B cell (primary cell): ENCODE results near the gene RFX2. TPM values are rescaled to one million over a fixed set of nuclear protein-coding genes. Genes with fewer than 3 reads are reported as not detected.

Source experiments
- ATAC-seq: fragments of 200-7000 bp; cut with Tn5 transposase; one replicate; pipeline ENCODE4 v1.10.0; 2021; ENCODE audit warnings: low read depth, mild to moderate bottlenecking, moderate number of reproducible peaks, moderate library complexity
- CTCF ChIA-PET: fragments of 350-600 bp; sonication (Branson Sonifier 250); formaldehyde crosslinking; loops from one replicate; lab custom pipeline; 2021; ENCODE audit warnings: antibody characterized with exemption, inconsistent platforms; lab: Charles Lee
- POLR2A ChIA-PET: fragments of 350-600 bp; sonication (Branson Sonifier 250); formaldehyde crosslinking; loops from one replicate; lab custom pipeline; 2021; ENCODE audit warnings: antibody characterized with exemption; lab: Charles Lee
- DNase-seq: peaks from one replicate; pipeline ENCODE4 v3.0.0; 2013
- H2AFZ ChIP-seq: 2 replicates; pipeline ENCODE4 v1.6.1; 2012; ENCODE audit warnings: mild to moderate bottlenecking, low read depth, low read length; ENCODE audit not compliant: insufficient read depth, poor library complexity, severe bottlenecking
- H3K27ac ChIP-seq, 2 donors: 1 replicate in 1 of 2; 2 replicates in 1 of 2; pipeline ENCODE4 v1.5.1; 2012 to 2013; ENCODE audit warnings: low read length in 2 of 2, mild to moderate bottlenecking in 2 of 2, moderate library complexity in 1 of 2
- H3K27me3 ChIP-seq, 4 experiments: fragments of 200-600 bp in 1 of 4; sonication (generic) in 1 of 4; replicated peaks in 1 of 4; 1 replicate in 2 of 4; 2 replicates in 2 of 4; pipeline versions ENCODE4 v1.6.1 to v1.7.0; 2013 to 2016; ENCODE audit warnings: low read length in 3 of 4, mild to moderate bottlenecking in 2 of 4, mixed read lengths in 1 of 4, moderate library complexity in 1 of 4; ENCODE audit not compliant: insufficient read depth in 4 of 4, control insufficient read depth in 3 of 4; ENCODE audit errors: control extremely low read depth in 1 of 4
- H3K36me3 ChIP-seq, 2 experiments: replicated peaks in 1 of 2; 1 replicate in 1 of 2; 2 replicates in 1 of 2; pipeline versions ENCODE4 v1.6.1 to v1.7.1; 2013; ENCODE audit warnings: low read length in 1 of 2; ENCODE audit not compliant: insufficient read depth in 2 of 2, control insufficient read depth in 1 of 2; ENCODE audit errors: control extremely low read depth in 1 of 2, extremely low read depth in 1 of 2
- H3K4me1 ChIP-seq, 2 donors: fragments of 200-600 bp in 1 of 2; sonication (generic) in 1 of 2; 1 replicate in 1 of 2; 2 replicates in 1 of 2; pipeline versions ENCODE4 v1.5.1 to v1.6.1; 2013 to 2017; ENCODE audit warnings: low read length in 2 of 2; ENCODE audit not compliant: control insufficient read depth in 2 of 2, insufficient read depth in 2 of 2
- H3K4me2 ChIP-seq: replicated peaks from 2 replicates; pipeline ENCODE3; 2012; ENCODE audit warnings: mild to moderate bottlenecking, low read depth, low read length; ENCODE audit not compliant: poor library complexity, severe bottlenecking
- H3K4me3 ChIP-seq, 5 experiments: fragments of 200-600 bp in 1 of 5; sonication (generic) in 1 of 5; 1 replicate in 3 of 5; 2 replicates in 2 of 5; pipeline versions ENCODE4 v1.5.1 to v1.7.0; 2011 to 2016; ENCODE audit warnings: low read length in 4 of 5, mild to moderate bottlenecking in 4 of 5, low read depth in 2 of 5, control low read depth in 1 of 5, moderate library complexity in 1 of 5; ENCODE audit not compliant: insufficient read depth in 1 of 5; ENCODE audit errors: control extremely low read depth in 1 of 5, extremely low read depth in 1 of 5
- H3K79me2 ChIP-seq: fragments of 200-600 bp; sonication (generic); one replicate; pipeline ENCODE4 v1.6.0; 2016; ENCODE audit warnings: low read length; ENCODE audit not compliant: control insufficient read depth, insufficient read depth
- H3K9ac ChIP-seq: fragments of 200-600 bp; sonication (generic); 2 replicates; pipeline ENCODE4 v1.6.1; 2017; ENCODE audit warnings: mild to moderate bottlenecking, low read length, moderate library complexity
- H3K9me3 ChIP-seq, 3 donors: one replicate each; pipeline versions ENCODE4 v1.6.1 to v1.7.1; 2013; ENCODE audit warnings: low read length in 2 of 3; ENCODE audit not compliant: control insufficient read depth in 2 of 3, insufficient read depth in 1 of 3; ENCODE audit errors: control extremely low read depth in 1 of 3
- H4K20me1 ChIP-seq: 2 replicates; pipeline ENCODE4 v1.6.0; 2012; ENCODE audit warnings: mild to moderate bottlenecking, low read length; ENCODE audit not compliant: insufficient read depth, control insufficient read depth, poor library complexity, severe bottlenecking
- H3K27ac Mint-ChIP-seq: one replicate; pipeline ENCODE4 v1.8.0; 2021; ENCODE audit warnings: mixed read lengths
- H3K27me3 Mint-ChIP-seq: one replicate; pipeline ENCODE4 v1.8.0; 2021; ENCODE audit warnings: mixed read lengths
- H3K4me1 Mint-ChIP-seq: one replicate; pipeline ENCODE4 v1.8.0; 2021; ENCODE audit warnings: mixed read lengths
- H3K4me3 Mint-ChIP-seq: one replicate; pipeline ENCODE4 v1.8.0; 2021; ENCODE audit warnings: mixed read lengths
- H3K9me3 Mint-ChIP-seq: one replicate; pipeline ENCODE4 v1.8.0; 2022; ENCODE audit warnings: mixed read lengths; ENCODE audit not compliant: insufficient read depth
- EZH2 ChIP-seq: IDR thresholded peaks from 2 replicates; pipeline ENCODE4 v1.6.1; 2012; ENCODE audit warnings: borderline replicate concordance, low read depth, mild to moderate bottlenecking, moderate library complexity, low read length; ENCODE audit not compliant: insufficient read depth, poor library complexity, severe bottlenecking
- WGBS: methylation state at CpG from one replicate; pipeline ENCODE4 v1.1.5; 2013; ENCODE audit warnings: missing lambda C conversion rate; ENCODE audit not compliant: insufficient coverage; 5-methylcytosine and 5-hydroxymethylcytosine counted together
- intact Hi-C: fragments of 100-400 bp; cut with micrococcal nuclease; formaldehyde crosslinking; loops from one replicate; pipeline ENCODE4 v1.10.0; 2022
- polyA plus RNA-seq: library from polyadenylated mRNA; depleted of rRNA; stranded (reverse); fragments of >200 nt; gene quantifications from 2 replicates; pipeline ENCODE4 v1.2.3, GENCODE V29; 2012
- total RNA-seq, 2 donors: library from RNA; stranded (reverse); fragments of 120-200 nt in 1 of 2; gene quantifications; 1 replicate in 1 of 2; 2 replicates in 1 of 2; pipeline versions ENCODE4 v1.2.3 to v1.2.4, GENCODE V29; 2013 to 2022
- TF ChIP-seq, protein P1 (sequence below): fragments of 200-600 bp; IDR thresholded peaks from one replicate; pipeline ENCODE4 v1.8.0; 2022; ENCODE audit warnings: antibody characterized with exemption, mild to moderate bottlenecking

Gene RFX2
- total and polyA plus RNA-seq, 2 donors (not counting 1 experiment from before 2014, with no cell fraction given): 7.1 to 8.6 TPM

DNA sequence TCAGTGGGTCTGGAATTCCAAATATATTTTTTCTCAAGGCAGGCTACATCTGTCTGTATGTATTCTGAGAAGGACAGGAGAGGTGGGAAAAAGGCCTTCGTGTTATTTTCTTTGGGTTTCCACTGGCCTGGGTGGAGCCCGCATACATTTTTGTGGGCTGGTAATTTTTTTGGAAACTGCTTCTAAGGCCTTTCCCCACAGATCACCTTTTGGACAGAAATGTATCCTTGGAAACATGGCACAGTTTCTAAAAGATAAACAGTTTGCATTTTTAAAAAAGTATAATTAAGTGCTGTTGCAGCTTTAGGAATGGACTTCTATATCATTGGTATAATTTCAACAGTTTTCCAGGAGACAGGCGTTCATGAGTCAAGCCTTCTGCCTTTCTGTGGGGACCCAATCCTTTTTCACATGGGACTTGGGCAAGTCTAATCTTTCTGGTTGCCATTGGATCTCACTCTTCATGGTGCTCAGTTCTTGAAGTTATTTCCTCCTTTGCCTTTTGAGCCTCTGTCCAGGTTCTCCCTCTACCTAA, 8.9 kb downstream of the RFX2 start:
- no peak overlapping the region for H3K4me2 ChIP-seq
- no peak for TF ChIP-seq EZH2
- TF ChIP-seq, protein P1, sequence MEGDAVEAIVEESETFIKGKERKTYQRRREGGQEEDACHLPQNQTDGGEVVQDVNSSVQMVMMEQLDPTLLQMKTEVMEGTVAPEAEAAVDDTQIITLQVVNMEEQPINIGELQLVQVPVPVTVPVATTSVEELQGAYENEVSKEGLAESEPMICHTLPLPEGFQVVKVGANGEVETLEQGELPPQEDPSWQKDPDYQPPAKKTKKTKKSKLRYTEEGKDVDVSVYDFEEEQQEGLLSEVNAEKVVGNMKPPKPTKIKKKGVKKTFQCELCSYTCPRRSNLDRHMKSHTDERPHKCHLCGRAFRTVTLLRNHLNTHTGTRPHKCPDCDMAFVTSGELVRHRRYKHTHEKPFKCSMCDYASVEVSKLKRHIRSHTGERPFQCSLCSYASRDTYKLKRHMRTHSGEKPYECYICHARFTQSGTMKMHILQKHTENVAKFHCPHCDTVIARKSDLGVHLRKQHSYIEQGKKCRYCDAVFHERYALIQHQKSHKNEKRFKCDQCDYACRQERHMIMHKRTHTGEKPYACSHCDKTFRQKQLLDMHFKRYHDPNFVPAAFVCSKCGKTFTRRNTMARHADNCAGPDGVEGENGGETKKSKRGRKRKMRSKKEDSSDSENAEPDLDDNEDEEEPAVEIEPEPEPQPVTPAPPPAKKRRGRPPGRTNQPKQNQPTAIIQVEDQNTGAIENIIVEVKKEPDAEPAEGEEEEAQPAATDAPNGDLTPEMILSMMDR: no peak
- intact Hi-C loops: loop anchor here (2.0 kb wide), 1 partner anchor 15 kb away; no protein-coding TSS in a partner anchor

More for the DNA sequence above, 8.9 kb downstream of the RFX2 start:
- ChIA-PET CTCF (interaction anchor here (1.2 to 2.7 kb wide), 2 partner anchors 14 to 25 kb away, joined by 5 to 9 read pairs; no protein-coding TSS in a partner anchor), POLR2A (interaction anchor here (0.5 kb wide), 1 partner anchor 1644 kb away, joined by 6 read pairs; the partner anchor contains the start of gene UBXN6)
- WGBS: 100% methylated on average over 1 of the region's 3 CpGs
- H3K9ac ChIP-seq: no peak overlapping the region
- ATAC-seq (no peak), DNase-seq (no peak)
- H3K4me3 ChIP-seq: no peak overlapping the region
- H3K27me3 Mint-ChIP-seq: peaks cover 3% of the 10 kb centered on the region
- H3K27ac Mint-ChIP-seq: no peak overlapping the region
- H3K4me1 Mint-ChIP-seq: peaks cover 14% of the 10 kb centered on the region
- no peaks in the 10 kb centered on the region for H3K79me2 ChIP-seq
- no peak overlapping the region for H3K27ac ChIP-seq
- H3K4me1 ChIP-seq: peaks cover 11 to 12% of the 10 kb centered on the region in 2 donors
- no peak overlapping the region for H3K4me3 Mint-ChIP-seq
- H2AFZ ChIP-seq: no peak overlapping the region
- peaks cover 0 to 8% (median 0%) of the 10 kb centered on the region in 3 donors for H3K9me3 ChIP-seq
- H4K20me1 ChIP-seq: no peaks in the 10 kb centered on the region
- peaks cover 4% of the 10 kb centered on the region for H3K9me3 Mint-ChIP-seq
- peaks cover 0 to 8% (median 0%) of the 10 kb centered on the region in 4 experiments for H3K27me3 ChIP-seq
- H3K36me3 ChIP-seq: no peaks in the 10 kb centered on the region
